Karpas-422 (cell line): Measurements from ENCODE around the gene SSX2IP. TPM values are rescaled to one million over a fixed set of nuclear protein-coding genes. Genes with fewer than 3 reads are reported as not detected.
A peak's percentile ranks its signal among the peaks of the same experiment; 100 is the strongest.
"Not testable (repeated sequence)": the region's sequence is repeated elsewhere in the genome, so short reads cannot be mapped to it uniquely, and the experiment has no call there.

Experiments
- DNase-seq: peaks from one replicate; pipeline ENCODE4 v3.0.0-alpha.2; 2015
- H2AFZ ChIP-seq: fragments of 200-600 bp; sonication (generic); 2 replicates; pipeline ENCODE4 v1.6.1; 2014; ENCODE audit warnings: antibody characterized with exemption, low read length, mixed read lengths
- H3K27ac ChIP-seq: fragments of 200-600 bp; sonication (generic); 2 replicates; pipeline ENCODE4 v1.5.1; 2014; ENCODE audit warnings: mild to moderate bottlenecking, low read length, moderate library complexity
- H3K27me3 ChIP-seq: fragments of 200-600 bp; sonication (generic); 2 replicates; pipeline ENCODE4 v1.6.1; 2014; ENCODE audit warnings: low read length, mixed read lengths
- H3K36me3 ChIP-seq: fragments of 200-600 bp; sonication (generic); 2 replicates; pipeline ENCODE4 v1.6.1; 2014; ENCODE audit warnings: low read length, mixed read lengths; ENCODE audit not compliant: insufficient read depth
- H3K4me1 ChIP-seq: fragments of 200-600 bp; sonication (generic); 2 replicates; pipeline ENCODE4 v1.6.1; 2014; ENCODE audit warnings: mild to moderate bottlenecking, low read length, mixed read lengths
- H3K4me2 ChIP-seq: fragments of 200-600 bp; sonication (generic); 2 replicates; pipeline ENCODE4 v1.6.1; 2014; ENCODE audit warnings: low read length, low read depth, mild to moderate bottlenecking; ENCODE audit not compliant: poor library complexity, severe bottlenecking
- H3K4me3 ChIP-seq: fragments of 200-600 bp; sonication (generic); 2 replicates; pipeline ENCODE4 v1.5.1; 2014; ENCODE audit warnings: mild to moderate bottlenecking, antibody characterized with exemption, low read length, mixed read lengths
- H3K79me2 ChIP-seq: fragments of 200-600 bp; sonication (generic); 2 replicates; pipeline ENCODE4 v1.6.1; 2014; ENCODE audit warnings: mild to moderate bottlenecking, low read length, mixed read lengths
- H3K9ac ChIP-seq: fragments of 200-600 bp; sonication (generic); 2 replicates; pipeline ENCODE4 v1.6.0; 2014; ENCODE audit warnings: low read length
- H3K9me2 ChIP-seq: fragments of 200-600 bp; sonication (generic), shearing (Covaris generic); replicated peaks from 2 replicates; pipeline ENCODE4 v1.6.0; 2014; ENCODE audit warnings: mild to moderate bottlenecking, low read length, moderate library complexity; ENCODE audit not compliant: insufficient read depth
- H3K9me3 ChIP-seq: fragments of 300-700, 200-600 bp; sonication (generic); 2 replicates; pipeline ENCODE4 v1.6.1; 2014; ENCODE audit warnings: low read length, mixed read lengths
- H4K20me1 ChIP-seq: fragments of 200-600 bp; sonication (generic); 2 replicates; pipeline ENCODE4 v1.6.1; 2014; ENCODE audit warnings: mild to moderate bottlenecking, antibody characterized with exemption, low read length, low read depth; ENCODE audit not compliant: insufficient read depth
- total RNA-seq: library from RNA; depleted of rRNA; stranded (reverse); fragments of >200 nt; shearing (Covaris generic); gene quantifications from 2 replicates; pipeline ENCODE4 v1.2.3, GENCODE V29; 2014; ENCODE audit warnings: low replicate concordance

The SSX2IP gene
- total RNA-seq, 1 experiment from 2014 or later = 29.0 TPM

- not testable (repeated sequence) for H3K79me2 ChIP-seq, H3K4me2 ChIP-seq, H3K27ac ChIP-seq, H3K4me1 ChIP-seq, H3K36me3 ChIP-seq, H3K9ac ChIP-seq, DNase-seq, H3K9me3 ChIP-seq, H3K4me3 ChIP-seq, H3K9me2 ChIP-seq, H3K27me3 ChIP-seq, H2AFZ ChIP-seq, H4K20me1 ChIP-seq
These were observed 37.5 kb upstream of the SSX2IP start for GRCh38 chr1:84727711-84728110.

GRCh38 chr1:84726593-84727499 lies 36.6 kb upstream of the SSX2IP start:
- no peak overlapping the region for H3K27ac ChIP-seq
- H3K4me2 ChIP-seq = no peak overlapping the region
- no peak overlapping the region for H2AFZ ChIP-seq
- no peaks in the 10 kb centered on the region for H3K36me3 ChIP-seq
- H3K79me2 ChIP-seq = no peaks in the 10 kb centered on the region
- no peaks in the 10 kb centered on the region; the same call in 1 of the 2 replicates for H3K4me1 ChIP-seq
- H3K9ac ChIP-seq = no peak overlapping the region
- DNase-seq = no peak
- no peaks in the 10 kb centered on the region for H4K20me1 ChIP-seq
- H3K9me3 ChIP-seq = no peaks in the 10 kb centered on the region
- no peaks in the 10 kb centered on the region for H3K9me2 ChIP-seq
- no peaks in the 10 kb centered on the region for H3K27me3 ChIP-seq
- H3K4me3 ChIP-seq = no peak overlapping the region

- Histone ChIP-seq H3K9me3 (no peaks in the 10 kb centered on the region), H3K36me3 (no peaks in the 10 kb centered on the region), H3K27me3 (no peaks in the 10 kb centered on the region), H3K4me2 (peak overlapping the region; percentile 21), H3K4me3 (no peak overlapping the region), H3K4me1 (no peaks in the 10 kb centered on the region; the same call in 1 of the 2 replicates), H3K79me2 (no peaks in the 10 kb centered on the region), H2AFZ (no peak overlapping the region), H3K9ac (no peak overlapping the region), H4K20me1 (no peaks in the 10 kb centered on the region), H3K9me2 (no peaks in the 10 kb centered on the region), H3K27ac (no peak overlapping the region)
- DNase-seq = peak; percentile 83
These were observed 34.0 kb upstream of the SSX2IP start for GRCh38 chr1:84724128-84724860.

- Histone ChIP-seq H3K9me2 (no peaks in the 10 kb centered on the region), H3K79me2 (no peaks in the 10 kb centered on the region), H3K27ac (no peak overlapping the region), H3K9ac (no peak overlapping the region), H3K9me3 (no peaks in the 10 kb centered on the region), H3K4me3 (no peak overlapping the region), H4K20me1 (no peaks in the 10 kb centered on the region), H3K4me2 (no peak overlapping the region), H2AFZ (no peak overlapping the region), H3K4me1 (no peaks in the 10 kb centered on the region), H3K36me3 (no peaks in the 10 kb centered on the region), H3K27me3 (no peaks in the 10 kb centered on the region)
- no peak for DNase-seq
These were observed 32.5 kb upstream of the SSX2IP start for GRCh38 chr1:84722794-84723193.

- H3K9ac ChIP-seq, H3K9me3 ChIP-seq, H3K4me1 ChIP-seq, DNase-seq, H3K9me2 ChIP-seq, H3K27ac ChIP-seq, H3K4me2 ChIP-seq, H3K79me2 ChIP-seq, H3K36me3 ChIP-seq, H3K27me3 ChIP-seq, H3K4me3 ChIP-seq, H4K20me1 ChIP-seq, H2AFZ ChIP-seq: not testable (repeated sequence)
These were observed 31.6 kb upstream of the SSX2IP start for GRCh38 chr1:84721872-84722271.

- Histone ChIP-seq H3K9me2 (no peaks in the 10 kb centered on the region), H3K27me3 (no peaks in the 10 kb centered on the region), H3K27ac (no peak overlapping the region), H3K9ac (no peak overlapping the region), H3K4me3 (no peak overlapping the region), H3K79me2 (no peaks in the 10 kb centered on the region), H3K4me1 (no peaks in the 10 kb centered on the region), H3K36me3 (no peaks in the 10 kb centered on the region), H3K9me3 (no peaks in the 10 kb centered on the region), H3K4me2 (no peak overlapping the region), H4K20me1 (no peaks in the 10 kb centered on the region), H2AFZ (no peak overlapping the region)
- no peak for DNase-seq
These were observed 30.9 kb upstream of the SSX2IP start for GRCh38 chr1:84721152-84721551.

- no peaks in the 10 kb centered on the region for H4K20me1 ChIP-seq
- H3K9me2 ChIP-seq = no peaks in the 10 kb centered on the region
- no peak overlapping the region for H3K4me2 ChIP-seq
- H3K4me3 ChIP-seq = no peak overlapping the region
- H2AFZ ChIP-seq = no peak overlapping the region
- no peak for DNase-seq
- H3K9ac ChIP-seq = no peak overlapping the region
- no peaks in the 10 kb centered on the region for H3K4me1 ChIP-seq
- no peaks in the 10 kb centered on the region for H3K27me3 ChIP-seq
- no peaks in the 10 kb centered on the region for H3K79me2 ChIP-seq
- H3K36me3 ChIP-seq = no peaks in the 10 kb centered on the region
- no peaks in the 10 kb centered on the region for H3K9me3 ChIP-seq
- H3K27ac ChIP-seq = no peak overlapping the region
These were observed 30.0 kb upstream of the SSX2IP start for GRCh38 chr1:84720221-84720780.

- Histone ChIP-seq H3K4me2 (no peak overlapping the region), H2AFZ (no peak overlapping the region), H3K79me2 (no peaks in the 10 kb centered on the region)
These were observed 29.4 kb upstream of the SSX2IP start for GRCh38 chr1:84719543-84720217.

More at GRCh38 chr1:84719543-84720217, 29.4 kb upstream of the SSX2IP start:
- H3K4me3 ChIP-seq = no peak overlapping the region
- H3K27ac ChIP-seq = no peak overlapping the region
- no peaks in the 10 kb centered on the region for H3K9me2 ChIP-seq
- no peaks in the 10 kb centered on the region for H3K36me3 ChIP-seq
- no peaks in the 10 kb centered on the region for H3K4me1 ChIP-seq
- no peaks in the 10 kb centered on the region for H4K20me1 ChIP-seq
- no peaks in the 10 kb centered on the region for H3K27me3 ChIP-seq
- H3K9ac ChIP-seq = no peak overlapping the region
- H3K9me3 ChIP-seq = no peaks in the 10 kb centered on the region
- DNase-seq = no peak
